Lower leg skin (tissue), 4 donors: ENCODE measurements around the gene HTRA2. TPM values are rescaled to one million over a fixed set of nuclear protein-coding genes. Genes with fewer than 3 reads are reported as not detected.
"Not testable (repeated sequence)": the region's sequence is repeated elsewhere in the genome, so short reads cannot be mapped to it uniquely, and the experiment has no call there.

Experiments used
- DNase-seq, 2 donors: peaks; one replicate each; pipeline ENCODE4 v3.0.0-alpha.2; 2019; ENCODE audit warnings: low spot score in 2 of 2
- H3K4me3 ChIP-seq: fragments of 200-600 bp; sonication (generic); 2 replicates; pipeline ENCODE4 v1.5.1; 2017; ENCODE audit warnings: mild to moderate bottlenecking, low read depth; ENCODE audit not compliant: poor library complexity, severe bottlenecking
- POLR2A ChIP-seq, 2 donors: fragments of 450-650 bp; IDR thresholded peaks; one replicate each; pipeline ENCODE4 v1.6.1; 2016 to 2017; ENCODE audit warnings: antibody characterized with exemption in 2 of 2, mild to moderate bottlenecking in 1 of 2, moderate library complexity in 1 of 2
- WGBS, 2 donors: methylation state at CpG; one replicate each; pipeline ENCODE4 v1.1.5; 2018; 5-methylcytosine and 5-hydroxymethylcytosine counted together
- intact Hi-C: fragments of 100-400 bp; cut with DNase I; formaldehyde crosslinking; loops from one replicate; pipeline ENCODE4 v1.15.0; 2023; ENCODE audit warnings: low total_unique reads
- total RNA-seq, 4 donors: library from RNA; depleted of rRNA; stranded (reverse); fragments of >200 nt; gene quantifications; one replicate each; pipeline ENCODE4 v1.1.0, GENCODE V29; 2016
- TF ChIP-seq, protein P1 (sequence below), 3 donors: fragments of 450-650 bp; IDR thresholded peaks; one replicate each; pipeline ENCODE4 v1.5.1; 2016; ENCODE audit warnings: antibody characterized with exemption in 3 of 3, mild to moderate bottlenecking in 3 of 3, moderate library complexity in 2 of 3

Gene HTRA2
- 10 to 100 TPM; 22.6 to 28.6 (median 25.2) TPM for total RNA-seq

DNA sequence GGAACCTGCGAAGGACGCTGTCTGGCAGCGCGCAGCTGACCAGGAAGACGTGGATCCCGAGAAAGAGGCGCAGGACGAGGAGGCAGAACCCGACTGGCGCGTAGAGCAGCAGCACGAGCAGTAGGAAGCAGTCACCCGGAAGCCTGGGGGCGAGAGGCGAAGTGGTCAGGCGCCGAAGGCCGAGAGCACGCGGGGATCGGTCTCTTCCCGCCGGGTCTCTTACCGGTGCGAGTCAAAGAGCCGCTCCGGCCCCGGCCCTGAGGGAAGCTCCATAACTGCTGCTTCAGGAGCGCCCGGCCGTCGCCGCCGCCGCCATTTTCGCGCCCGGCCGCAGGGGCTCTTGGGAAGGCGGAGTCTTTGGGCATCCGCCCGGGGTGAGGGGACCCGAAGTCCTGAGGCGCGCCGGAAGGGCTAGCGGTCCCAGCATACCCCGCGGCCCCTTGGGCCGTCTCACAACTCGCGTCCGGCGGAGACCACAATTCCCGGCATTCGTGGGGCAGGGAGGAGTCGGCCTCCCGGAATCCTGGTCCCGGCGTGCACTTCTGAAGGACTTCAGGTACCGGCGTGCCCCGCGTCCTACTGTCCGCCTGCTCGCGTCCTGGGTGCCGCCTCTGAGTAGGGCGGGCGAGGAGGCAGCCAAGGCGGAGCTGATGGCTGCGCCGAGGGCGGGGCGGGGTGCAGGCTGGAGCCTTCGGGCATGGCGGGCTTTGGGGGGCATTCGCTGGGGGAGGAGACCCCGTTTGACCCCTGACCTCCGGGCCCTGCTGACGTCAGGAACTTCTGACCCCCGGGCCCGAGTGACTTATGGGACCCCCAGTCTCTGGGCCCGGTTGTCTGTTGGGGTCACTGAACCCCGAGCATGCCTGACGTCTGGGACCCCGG, at the start of gene HTRA2, which contains the start of gene AUP1:
Gene HTRA2 (plus strand): TSS at position 577 of the 882 bp plus-strand sequence. CDS start 74 bp downstream, at position 651.
Gene AUP1 (minus strand): TSS at position 350 of the 882 bp plus-strand sequence. CDS start 77 bp downstream, at position 273.
- peak within 1 kb of the TSS; percentile 85 for H3K4me3 ChIP-seq
- DNase-seq: peak; percentile 97 to 99
- 0% methylated on average over 54 to 61 of the region's 87 CpGs for WGBS, 2 donors
- intact Hi-C loops: no loop called here
- TF ChIP-seq, protein P1, sequence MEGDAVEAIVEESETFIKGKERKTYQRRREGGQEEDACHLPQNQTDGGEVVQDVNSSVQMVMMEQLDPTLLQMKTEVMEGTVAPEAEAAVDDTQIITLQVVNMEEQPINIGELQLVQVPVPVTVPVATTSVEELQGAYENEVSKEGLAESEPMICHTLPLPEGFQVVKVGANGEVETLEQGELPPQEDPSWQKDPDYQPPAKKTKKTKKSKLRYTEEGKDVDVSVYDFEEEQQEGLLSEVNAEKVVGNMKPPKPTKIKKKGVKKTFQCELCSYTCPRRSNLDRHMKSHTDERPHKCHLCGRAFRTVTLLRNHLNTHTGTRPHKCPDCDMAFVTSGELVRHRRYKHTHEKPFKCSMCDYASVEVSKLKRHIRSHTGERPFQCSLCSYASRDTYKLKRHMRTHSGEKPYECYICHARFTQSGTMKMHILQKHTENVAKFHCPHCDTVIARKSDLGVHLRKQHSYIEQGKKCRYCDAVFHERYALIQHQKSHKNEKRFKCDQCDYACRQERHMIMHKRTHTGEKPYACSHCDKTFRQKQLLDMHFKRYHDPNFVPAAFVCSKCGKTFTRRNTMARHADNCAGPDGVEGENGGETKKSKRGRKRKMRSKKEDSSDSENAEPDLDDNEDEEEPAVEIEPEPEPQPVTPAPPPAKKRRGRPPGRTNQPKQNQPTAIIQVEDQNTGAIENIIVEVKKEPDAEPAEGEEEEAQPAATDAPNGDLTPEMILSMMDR (IDR thresholded peaks at IDR 0.05): no peak
- TF ChIP-seq POLR2A (IDR thresholded peaks at IDR 0.05): peak in 1 of 2 donors; percentile 22

DNA sequence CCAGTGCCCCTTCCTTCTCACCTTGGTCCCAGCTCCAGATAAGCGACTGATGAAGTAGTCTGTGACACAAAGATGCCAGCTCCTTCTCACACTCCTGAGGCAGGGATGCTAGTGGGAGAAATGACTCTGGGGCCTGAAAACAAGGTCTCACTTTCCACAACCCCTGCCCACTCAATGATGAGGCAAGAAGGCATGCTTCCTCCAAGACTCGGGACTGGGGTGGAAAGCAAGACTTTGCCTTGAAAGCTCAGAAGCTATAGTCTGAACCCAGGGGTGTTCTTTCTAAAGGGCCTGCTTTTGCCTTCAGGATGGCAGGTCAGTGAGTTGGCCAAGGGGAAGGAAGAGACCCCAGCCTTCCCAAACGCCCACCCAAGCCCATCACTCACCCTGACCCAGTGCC, 48.3 kb upstream of the HTRA2 start:
- TF ChIP-seq, protein P1 (IDR thresholded peaks at IDR 0.05): no peak
- no peak for TF ChIP-seq POLR2A (IDR thresholded peaks at IDR 0.05)
- intact Hi-C loops: loop anchor here (5.0 kb wide), 1 partner anchor 106 kb away; no protein-coding TSS in a partner anchor
- peak overlapping the region; percentile 82 for H3K4me3 ChIP-seq
- DNase-seq: no peak
- 46 to 54% methylated on average over 3 of the region's 3 CpGs for WGBS, 2 donors

DNA sequence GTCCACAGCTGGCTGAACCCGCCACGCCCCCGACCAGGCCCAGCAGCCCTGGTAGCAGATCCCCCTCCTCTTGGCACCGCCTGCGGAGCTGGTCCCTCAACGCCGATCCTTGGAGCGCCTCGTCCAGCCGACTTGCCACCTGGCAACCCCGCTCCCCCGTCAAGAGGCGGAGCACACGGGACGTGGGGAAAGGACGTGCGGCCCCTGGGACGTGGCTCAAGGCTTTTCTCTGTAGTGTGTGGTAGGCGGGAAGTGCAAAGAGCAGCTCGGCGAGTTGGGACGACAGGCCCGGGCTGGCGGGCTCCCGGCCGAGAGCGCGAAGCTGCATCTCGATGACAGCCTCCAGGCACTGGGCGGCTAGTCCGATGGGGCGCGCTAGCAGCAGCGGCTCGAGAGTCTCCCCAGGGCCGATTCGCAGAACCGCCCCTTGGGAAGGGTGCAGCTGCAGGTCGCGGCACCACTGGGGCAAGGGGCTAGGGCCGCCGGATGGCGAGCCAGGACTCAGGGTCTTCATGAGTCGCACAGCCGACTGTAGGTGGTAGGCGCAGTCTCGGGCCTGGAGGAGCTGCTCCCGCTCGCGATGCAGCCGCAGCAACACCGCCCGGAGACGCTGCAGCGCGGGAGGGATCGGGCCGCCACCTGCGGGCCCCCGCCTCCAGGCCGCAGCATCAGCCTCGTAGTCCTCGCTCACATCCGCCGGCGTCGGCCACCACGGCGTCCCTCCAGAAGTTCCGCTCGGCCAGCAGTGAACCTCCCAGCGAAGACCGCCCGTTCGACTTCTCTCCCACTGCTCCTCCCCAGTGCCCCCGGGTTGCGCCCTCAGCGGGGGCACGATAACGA, 47.6 kb upstream of the HTRA2 start:
- intact Hi-C loops: loop anchor here (5.0 kb wide), 1 partner anchor 105 kb away; no protein-coding TSS in a partner anchor
- 0 to 3% methylated on average over 29 to 62 of the region's 80 CpGs for WGBS, 2 donors
- peak overlapping the region; percentile 82 for H3K4me3 ChIP-seq
- TF ChIP-seq POLR2A (IDR thresholded peaks at IDR 0.05): no peak
- TF ChIP-seq, protein P1 (IDR thresholded peaks at IDR 0.05): no peak
- peak in 1 of 2 donors; percentile 92 for DNase-seq

DNA sequence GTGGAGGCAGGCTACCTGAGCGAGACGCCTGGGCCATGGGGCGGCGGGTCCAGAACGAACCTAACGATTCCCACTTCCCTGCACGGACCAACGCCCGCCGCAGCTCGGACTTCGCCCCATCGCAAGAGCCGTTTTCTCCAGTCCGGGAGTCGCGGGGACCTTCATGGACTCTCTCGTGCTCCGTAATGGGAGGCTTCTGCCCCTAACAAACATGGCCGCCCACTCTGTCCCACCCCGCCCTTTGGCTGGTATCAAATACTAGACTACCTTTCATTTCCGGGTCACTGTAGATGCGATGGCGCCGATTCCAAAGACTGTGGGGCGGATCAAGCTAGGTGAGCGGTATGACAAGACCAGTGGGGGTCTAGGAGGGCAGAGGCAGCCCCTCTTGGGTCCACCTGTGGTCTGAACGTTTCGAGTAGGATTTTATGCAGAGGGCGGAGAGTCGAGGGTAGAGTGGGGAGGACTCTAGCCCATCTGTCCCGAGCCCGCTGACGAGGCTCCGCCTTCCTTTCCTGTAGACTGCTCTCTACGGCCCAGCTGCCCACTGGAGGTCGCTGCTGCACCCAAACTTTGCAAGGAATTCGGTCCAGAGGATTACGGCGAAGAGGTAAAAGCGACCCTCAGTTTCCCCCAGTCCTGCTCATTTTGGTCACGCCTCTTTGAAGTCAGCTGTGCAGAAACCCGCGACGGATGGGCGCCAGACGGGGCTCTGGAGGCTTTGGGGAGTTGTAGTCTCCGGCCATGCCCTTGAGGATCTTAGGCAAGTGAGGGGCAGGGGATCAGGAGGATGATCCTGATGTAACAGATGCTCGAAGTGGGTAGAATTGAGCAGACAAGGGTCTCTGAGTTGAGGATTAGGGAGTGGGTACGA, 46.7 kb upstream of the HTRA2 start, which contains the start of the genes CCDC142 and TTC31:
Gene CCDC142 (minus strand): TSS at position 198 of the 874 bp plus-strand sequence. CDS start 161 bp downstream, at position 37.
Gene TTC31 (plus strand): TSS at position 281 of the 874 bp plus-strand sequence. CDS start 15 bp downstream, at position 296.
- peak; percentile 98 to 100 for DNase-seq
- peak within 1 kb of the TSS; percentile 82 for H3K4me3 ChIP-seq
- WGBS, 2 donors: 0 to 1% methylated on average over 35 to 49 of the region's 50 CpGs
- TF ChIP-seq, protein P1 (IDR thresholded peaks at IDR 0.05): peak in 1 of 3 donors; percentile 84
- TF ChIP-seq POLR2A (IDR thresholded peaks at IDR 0.05): no peak
- intact Hi-C loops: loop anchor here (5.0 kb wide), 1 partner anchor 104 kb away; no protein-coding TSS in a partner anchor

DNA sequence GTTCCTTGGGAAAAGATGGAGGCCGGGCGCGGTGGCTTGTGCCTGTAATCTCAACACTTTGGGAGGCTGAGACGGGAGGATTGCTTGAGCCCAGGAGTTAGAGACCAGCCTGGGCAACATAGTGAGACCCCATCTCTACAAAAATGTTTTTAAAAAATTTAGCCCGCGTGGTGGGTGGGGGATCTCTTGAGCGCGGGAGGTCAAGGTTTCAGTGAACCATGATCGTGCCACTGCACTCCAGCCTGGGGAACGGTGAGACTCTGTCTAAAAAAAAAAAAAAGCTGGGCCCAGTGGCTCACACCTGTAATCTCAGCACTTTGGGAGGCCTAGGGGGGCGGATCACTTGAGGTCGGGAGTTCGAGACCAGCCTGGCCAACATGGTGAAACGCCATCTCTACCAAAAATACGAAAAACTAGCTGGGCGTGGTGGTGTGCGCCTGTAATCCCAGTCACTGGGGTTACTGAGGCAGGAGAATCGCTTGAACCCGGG, 46.0 kb upstream of the HTRA2 start:
- intact Hi-C loops: loop anchor here (5.0 kb wide), 1 partner anchor 104 kb away; no protein-coding TSS in a partner anchor
- 81 to 82% methylated on average over 19 of the region's 19 CpGs for WGBS, 2 donors
- not testable (repeated sequence) for DNase-seq
- H3K4me3 ChIP-seq: peak overlapping the region; percentile 82
